GM23338 (cell line): Measurements from ENCODE around the gene MYLK4.

ENCODE experiments used
- EZH2 ChIP-seq: fragments of 200-600 bp; sonication (generic); IDR thresholded peaks from one replicate; pipeline ENCODE4 v1.8.0; 2017; ENCODE audit warnings: antibody characterized with exemption, mild to moderate bottlenecking, low read depth; ENCODE audit not compliant: unreplicated experiment
- TF ChIP-seq, protein P1 (sequence below), 2 experiments: fragments of 200-600 bp in 1 of 2; sonication (generic) in 1 of 2; conservative IDR thresholded peaks; 2 replicates each; pipeline versions ENCODE4 v1.5.1 to v1.6.1; 2016 to 2017; ENCODE audit warnings: antibody characterized with exemption in 2 of 2, low read depth in 2 of 2, mild to moderate bottlenecking in 2 of 2, moderate library complexity in 1 of 2

DNA sequence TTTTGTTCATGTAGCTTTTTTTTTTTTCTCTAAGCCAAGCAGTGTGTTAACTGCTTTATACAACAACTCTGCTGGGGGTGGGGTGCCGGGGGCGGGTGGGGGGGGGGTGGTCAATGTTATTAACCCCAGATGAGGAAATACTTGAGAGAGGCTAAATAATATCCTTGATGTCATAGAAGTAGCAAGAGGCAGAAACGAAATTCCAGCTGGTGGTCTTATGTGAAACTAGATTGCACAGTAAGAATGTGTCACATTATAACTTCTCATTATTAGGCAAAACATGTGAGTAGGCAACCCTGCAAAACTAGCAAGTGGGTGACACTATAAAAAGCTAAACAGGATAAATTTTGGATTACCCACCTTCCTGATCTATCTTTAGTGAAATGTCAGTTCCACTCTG lies 12.8 kb downstream of the MYLK4 start:
- TF ChIP-seq, protein P1, sequence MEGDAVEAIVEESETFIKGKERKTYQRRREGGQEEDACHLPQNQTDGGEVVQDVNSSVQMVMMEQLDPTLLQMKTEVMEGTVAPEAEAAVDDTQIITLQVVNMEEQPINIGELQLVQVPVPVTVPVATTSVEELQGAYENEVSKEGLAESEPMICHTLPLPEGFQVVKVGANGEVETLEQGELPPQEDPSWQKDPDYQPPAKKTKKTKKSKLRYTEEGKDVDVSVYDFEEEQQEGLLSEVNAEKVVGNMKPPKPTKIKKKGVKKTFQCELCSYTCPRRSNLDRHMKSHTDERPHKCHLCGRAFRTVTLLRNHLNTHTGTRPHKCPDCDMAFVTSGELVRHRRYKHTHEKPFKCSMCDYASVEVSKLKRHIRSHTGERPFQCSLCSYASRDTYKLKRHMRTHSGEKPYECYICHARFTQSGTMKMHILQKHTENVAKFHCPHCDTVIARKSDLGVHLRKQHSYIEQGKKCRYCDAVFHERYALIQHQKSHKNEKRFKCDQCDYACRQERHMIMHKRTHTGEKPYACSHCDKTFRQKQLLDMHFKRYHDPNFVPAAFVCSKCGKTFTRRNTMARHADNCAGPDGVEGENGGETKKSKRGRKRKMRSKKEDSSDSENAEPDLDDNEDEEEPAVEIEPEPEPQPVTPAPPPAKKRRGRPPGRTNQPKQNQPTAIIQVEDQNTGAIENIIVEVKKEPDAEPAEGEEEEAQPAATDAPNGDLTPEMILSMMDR (conservative IDR thresholded peaks at IDR 0.05; ENCODE audit: low read depth in 2 of 2), result no peak
- TF ChIP-seq EZH2, result no peak
